Right ventricle myocardium superior (tissue), 1 donor: ENCODE measurements around the gene RNASEH2C. TPM values are rescaled to one million over a fixed set of nuclear protein-coding genes. Genes with fewer than 3 reads are reported as not detected.
"Not testable (repeated sequence)": the region's sequence is repeated elsewhere in the genome, so short reads cannot be mapped to it uniquely, and the experiment has no call there.

Source experiments
- ATAC-seq: fragments of 200-7000 bp; cut with Tn5 transposase; one replicate; pipeline ENCODE4 v1.9.1; 2020; ENCODE audit warnings: mild to moderate bottlenecking; ENCODE audit not compliant: poor library complexity
- DNase-seq: peaks from one replicate; pipeline ENCODE4 v3.0.0-alpha.2; 2020
- intact Hi-C: fragments of 100-400 bp; cut with DNase I; formaldehyde crosslinking; loops from one replicate; pipeline ENCODE4 v1.11.2; 2022
- long read RNA-seq: library from polyadenylated mRNA; unstranded; transcript quantifications from one replicate; pipeline ENCODE4 v2.0.0, GENCODE V29; 2021
- total RNA-seq: library from RNA; stranded (reverse); fragmentation: NEBNext Ultra II Directional; extraction: Animal tissue kit (Norgen Biotek cat#: 25700); gene quantifications from one replicate; pipeline ENCODE4 v1.2.1, GENCODE V29; 2021
- donor health status: DM: no; HTN: yes; CAD: no; lungs with severe emphysema.

The RNASEH2C gene
- 49.5 TPM for total RNA-seq
- long read RNA-seq, transcript RNASEH2C-203 (3 exons, 2,798 nt), result minor isoform, 5 of 36 reads
- long read RNA-seq, transcript RNASEH2C-201 (4 exons, 2,794 nt), result major isoform, 23 of 36 reads
- long read RNA-seq, partial matches to known transcripts, result 1 of 36 reads
- long read RNA-seq, other reads (novel, unspliced or antisense), result 4 of 36 reads

GRCh38 chr11:65720211-65720934 lies at the start of gene RNASEH2C:
Gene RNASEH2C, minus strand, starts transcription at chr11:65720798. Its CDS starts 40 bp downstream, at chr11:65720758.
- DNase-seq (peak; percentile 92), ATAC-seq (peak; percentile 98)
- intact Hi-C loops, result no loop called here

- DNase-seq, intact Hi-C loops: not testable (repeated sequence)
Measured at GRCh38 chr11:65767806-65768205, 47.2 kb upstream of the RNASEH2C start.

GRCh38 chr11:65767406-65767805 lies 46.8 kb upstream of the RNASEH2C start:
- intact Hi-C loops, result no loop called here
- ATAC-seq, result no peak
- DNase-seq, result no peak

More at GRCh38 chr11:65767806-65768205, 47.2 kb upstream of the RNASEH2C start:
- ATAC-seq, result not testable (repeated sequence)

- intact Hi-C loops, result no loop called here
Measured at GRCh38 chr11:65766535-65766934, 45.9 kb upstream of the RNASEH2C start.

GRCh38 chr11:65764434-65764833 lies 43.8 kb upstream of the RNASEH2C start:
- no peak for DNase-seq
- intact Hi-C loops, result no loop called here
- ATAC-seq, result no peak

More at GRCh38 chr11:65766535-65766934, 45.9 kb upstream of the RNASEH2C start:
- no peak for ATAC-seq
- no peak for DNase-seq

- DNase-seq, intact Hi-C loops, ATAC-seq: not testable (repeated sequence)
Measured at GRCh38 chr11:65762816-65763215, 42.2 kb upstream of the RNASEH2C start.

GRCh38 chr11:65762169-65762568 lies 41.6 kb upstream of the RNASEH2C start:
- ATAC-seq, DNase-seq, intact Hi-C loops: not testable (repeated sequence)

- ATAC-seq, result no peak
- DNase-seq, result no peak
- intact Hi-C loops, result no loop called here
Measured at GRCh38 chr11:65745049-65745448, 24.5 kb upstream of the RNASEH2C start.

- no peak for ATAC-seq
- intact Hi-C loops, result no loop called here
- DNase-seq, result no peak
Measured at GRCh38 chr11:65744699-65745042, 24.1 kb upstream of the RNASEH2C start.

GRCh38 chr11:65744026-65744698 lies 23.6 kb upstream of the RNASEH2C start:
- ATAC-seq (peak; percentile 56), DNase-seq (peak; percentile 45)
- intact Hi-C loops, result no loop called here

GRCh38 chr11:65743681-65744025 lies 23.1 kb upstream of the RNASEH2C start:
- intact Hi-C loops, result no loop called here
- no peak for DNase-seq
- no peak for ATAC-seq

- ATAC-seq (no peak), DNase-seq (no peak)
- intact Hi-C loops, result no loop called here
Measured at GRCh38 chr11:65742353-65742752, 21.8 kb upstream of the RNASEH2C start.

- ATAC-seq, result no peak
- intact Hi-C loops, result no loop called here
- no peak for DNase-seq
Measured at GRCh38 chr11:65741185-65741584, 20.6 kb upstream of the RNASEH2C start.

- intact Hi-C loops, result no loop called here
- DNase-seq, result no peak
- no peak for ATAC-seq
Measured at GRCh38 chr11:65739022-65739421, 18.4 kb upstream of the RNASEH2C start.

- intact Hi-C loops, result no loop called here
- ATAC-seq (no peak), DNase-seq (no peak)
Measured at GRCh38 chr11:65736810-65737209, 16.2 kb upstream of the RNASEH2C start.

GRCh38 chr11:65735111-65735510 lies 14.5 kb upstream of the RNASEH2C start:
- DNase-seq, ATAC-seq, intact Hi-C loops: not testable (repeated sequence)

- DNase-seq (no peak), ATAC-seq (no peak)
- intact Hi-C loops, result no loop called here
Measured at GRCh38 chr11:65730461-65730860, 9.9 kb upstream of the RNASEH2C start.

GRCh38 chr11:65727865-65728264 lies 7.3 kb upstream of the RNASEH2C start:
- intact Hi-C loops, result no loop called here
- ATAC-seq (no peak), DNase-seq (no peak)

GRCh38 chr11:65726660-65727059 lies 6.1 kb upstream of the RNASEH2C start:
- no peak for DNase-seq
- intact Hi-C loops, result no loop called here
- no peak for ATAC-seq

- no peak for DNase-seq
- ATAC-seq, result no peak
- intact Hi-C loops, result no loop called here
Measured at GRCh38 chr11:65722261-65722660, 1.7 kb upstream of the RNASEH2C start.
